B cell (primary cell): ENCODE data around the gene LAMTOR2. TPM values are rescaled to one million over a fixed set of nuclear protein-coding genes. Genes with fewer than 3 reads are reported as not detected.

Experiments
- ATAC-seq: fragments of 200-7000 bp; cut with Tn5 transposase; one replicate; pipeline ENCODE4 v1.10.0; 2021; ENCODE audit warnings: low read depth, mild to moderate bottlenecking, moderate number of reproducible peaks, moderate library complexity
- CTCF ChIA-PET: fragments of 350-600 bp; sonication (Branson Sonifier 250); formaldehyde crosslinking; loops from one replicate; lab custom pipeline; 2021; ENCODE audit warnings: antibody characterized with exemption, inconsistent platforms; lab: Charles Lee
- POLR2A ChIA-PET: fragments of 350-600 bp; sonication (Branson Sonifier 250); formaldehyde crosslinking; loops from one replicate; lab custom pipeline; 2021; ENCODE audit warnings: antibody characterized with exemption; lab: Charles Lee
- DNase-seq: peaks from one replicate; pipeline ENCODE4 v3.0.0; 2013
- H2AFZ ChIP-seq: 2 replicates; pipeline ENCODE4 v1.6.1; 2012; ENCODE audit warnings: mild to moderate bottlenecking, low read depth, low read length; ENCODE audit not compliant: insufficient read depth, poor library complexity, severe bottlenecking
- H3K27ac ChIP-seq, 2 donors: 1 replicate in 1 of 2; 2 replicates in 1 of 2; pipeline ENCODE4 v1.5.1; 2012 to 2013; ENCODE audit warnings: low read length in 2 of 2, mild to moderate bottlenecking in 2 of 2, moderate library complexity in 1 of 2
- H3K27me3 ChIP-seq, 4 experiments: fragments of 200-600 bp in 1 of 4; sonication (generic) in 1 of 4; replicated peaks in 1 of 4; 1 replicate in 2 of 4; 2 replicates in 2 of 4; pipeline versions ENCODE4 v1.6.1 to v1.7.0; 2013 to 2016; ENCODE audit warnings: low read length in 3 of 4, mild to moderate bottlenecking in 2 of 4, mixed read lengths in 1 of 4, moderate library complexity in 1 of 4; ENCODE audit not compliant: insufficient read depth in 4 of 4, control insufficient read depth in 3 of 4; ENCODE audit errors: control extremely low read depth in 1 of 4
- H3K36me3 ChIP-seq, 2 experiments: replicated peaks in 1 of 2; 1 replicate in 1 of 2; 2 replicates in 1 of 2; pipeline versions ENCODE4 v1.6.1 to v1.7.1; 2013; ENCODE audit warnings: low read length in 1 of 2; ENCODE audit not compliant: insufficient read depth in 2 of 2, control insufficient read depth in 1 of 2; ENCODE audit errors: control extremely low read depth in 1 of 2, extremely low read depth in 1 of 2
- H3K4me1 ChIP-seq, 2 donors: fragments of 200-600 bp in 1 of 2; sonication (generic) in 1 of 2; 1 replicate in 1 of 2; 2 replicates in 1 of 2; pipeline versions ENCODE4 v1.5.1 to v1.6.1; 2013 to 2017; ENCODE audit warnings: low read length in 2 of 2; ENCODE audit not compliant: control insufficient read depth in 2 of 2, insufficient read depth in 2 of 2
- H3K4me2 ChIP-seq: replicated peaks from 2 replicates; pipeline ENCODE3; 2012; ENCODE audit warnings: mild to moderate bottlenecking, low read depth, low read length; ENCODE audit not compliant: poor library complexity, severe bottlenecking
- H3K4me3 ChIP-seq, 5 experiments: fragments of 200-600 bp in 1 of 5; sonication (generic) in 1 of 5; 1 replicate in 3 of 5; 2 replicates in 2 of 5; pipeline versions ENCODE4 v1.5.1 to v1.7.0; 2011 to 2016; ENCODE audit warnings: low read length in 4 of 5, mild to moderate bottlenecking in 4 of 5, low read depth in 2 of 5, control low read depth in 1 of 5, moderate library complexity in 1 of 5; ENCODE audit not compliant: insufficient read depth in 1 of 5; ENCODE audit errors: control extremely low read depth in 1 of 5, extremely low read depth in 1 of 5
- H3K79me2 ChIP-seq: fragments of 200-600 bp; sonication (generic); one replicate; pipeline ENCODE4 v1.6.0; 2016; ENCODE audit warnings: low read length; ENCODE audit not compliant: control insufficient read depth, insufficient read depth
- H3K9ac ChIP-seq: fragments of 200-600 bp; sonication (generic); 2 replicates; pipeline ENCODE4 v1.6.1; 2017; ENCODE audit warnings: mild to moderate bottlenecking, low read length, moderate library complexity
- H3K9me3 ChIP-seq, 3 donors: one replicate each; pipeline versions ENCODE4 v1.6.1 to v1.7.1; 2013; ENCODE audit warnings: low read length in 2 of 3; ENCODE audit not compliant: control insufficient read depth in 2 of 3, insufficient read depth in 1 of 3; ENCODE audit errors: control extremely low read depth in 1 of 3
- H4K20me1 ChIP-seq: 2 replicates; pipeline ENCODE4 v1.6.0; 2012; ENCODE audit warnings: mild to moderate bottlenecking, low read length; ENCODE audit not compliant: insufficient read depth, control insufficient read depth, poor library complexity, severe bottlenecking
- H3K27ac Mint-ChIP-seq: one replicate; pipeline ENCODE4 v1.8.0; 2021; ENCODE audit warnings: mixed read lengths
- H3K27me3 Mint-ChIP-seq: one replicate; pipeline ENCODE4 v1.8.0; 2021; ENCODE audit warnings: mixed read lengths
- H3K4me1 Mint-ChIP-seq: one replicate; pipeline ENCODE4 v1.8.0; 2021; ENCODE audit warnings: mixed read lengths
- H3K4me3 Mint-ChIP-seq: one replicate; pipeline ENCODE4 v1.8.0; 2021; ENCODE audit warnings: mixed read lengths
- H3K9me3 Mint-ChIP-seq: one replicate; pipeline ENCODE4 v1.8.0; 2022; ENCODE audit warnings: mixed read lengths; ENCODE audit not compliant: insufficient read depth
- EZH2 ChIP-seq: IDR thresholded peaks from 2 replicates; pipeline ENCODE4 v1.6.1; 2012; ENCODE audit warnings: borderline replicate concordance, low read depth, mild to moderate bottlenecking, moderate library complexity, low read length; ENCODE audit not compliant: insufficient read depth, poor library complexity, severe bottlenecking
- WGBS: methylation state at CpG from one replicate; pipeline ENCODE4 v1.1.5; 2013; ENCODE audit warnings: missing lambda C conversion rate; ENCODE audit not compliant: insufficient coverage; 5-methylcytosine and 5-hydroxymethylcytosine counted together
- intact Hi-C: fragments of 100-400 bp; cut with micrococcal nuclease; formaldehyde crosslinking; loops from one replicate; pipeline ENCODE4 v1.10.0; 2022
- polyA plus RNA-seq: library from polyadenylated mRNA; depleted of rRNA; stranded (reverse); fragments of >200 nt; gene quantifications from 2 replicates; pipeline ENCODE4 v1.2.3, GENCODE V29; 2012
- total RNA-seq, 2 donors: library from RNA; stranded (reverse); fragments of 120-200 nt in 1 of 2; gene quantifications; 1 replicate in 1 of 2; 2 replicates in 1 of 2; pipeline versions ENCODE4 v1.2.3 to v1.2.4, GENCODE V29; 2013 to 2022
- TF ChIP-seq, protein P1 (sequence below): fragments of 200-600 bp; IDR thresholded peaks from one replicate; pipeline ENCODE4 v1.8.0; 2022; ENCODE audit warnings: antibody characterized with exemption, mild to moderate bottlenecking

Gene LAMTOR2
- total and polyA plus RNA-seq, 2 donors (not counting 1 experiment from before 2014, with no cell fraction given): 31.5 to 55.9 TPM

- peaks cover 8 to 22% of the 10 kb centered on the region in 2 donors for H3K4me1 ChIP-seq
- H3K27ac ChIP-seq: no peak overlapping the region
- H3K9me3 Mint-ChIP-seq: no peaks in the 10 kb centered on the region
- TF ChIP-seq, protein P1, sequence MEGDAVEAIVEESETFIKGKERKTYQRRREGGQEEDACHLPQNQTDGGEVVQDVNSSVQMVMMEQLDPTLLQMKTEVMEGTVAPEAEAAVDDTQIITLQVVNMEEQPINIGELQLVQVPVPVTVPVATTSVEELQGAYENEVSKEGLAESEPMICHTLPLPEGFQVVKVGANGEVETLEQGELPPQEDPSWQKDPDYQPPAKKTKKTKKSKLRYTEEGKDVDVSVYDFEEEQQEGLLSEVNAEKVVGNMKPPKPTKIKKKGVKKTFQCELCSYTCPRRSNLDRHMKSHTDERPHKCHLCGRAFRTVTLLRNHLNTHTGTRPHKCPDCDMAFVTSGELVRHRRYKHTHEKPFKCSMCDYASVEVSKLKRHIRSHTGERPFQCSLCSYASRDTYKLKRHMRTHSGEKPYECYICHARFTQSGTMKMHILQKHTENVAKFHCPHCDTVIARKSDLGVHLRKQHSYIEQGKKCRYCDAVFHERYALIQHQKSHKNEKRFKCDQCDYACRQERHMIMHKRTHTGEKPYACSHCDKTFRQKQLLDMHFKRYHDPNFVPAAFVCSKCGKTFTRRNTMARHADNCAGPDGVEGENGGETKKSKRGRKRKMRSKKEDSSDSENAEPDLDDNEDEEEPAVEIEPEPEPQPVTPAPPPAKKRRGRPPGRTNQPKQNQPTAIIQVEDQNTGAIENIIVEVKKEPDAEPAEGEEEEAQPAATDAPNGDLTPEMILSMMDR: no peak
- no peak for TF ChIP-seq EZH2
- intact Hi-C loops: loop anchor here (5.0 kb wide), 1 partner anchor 779 kb away; the partner anchor contains the start of gene CLK2
- no peak overlapping the region for H3K4me3 ChIP-seq
- no peak overlapping the region for H3K4me3 Mint-ChIP-seq
- H3K27me3 Mint-ChIP-seq: no peaks in the 10 kb centered on the region
- H3K4me2 ChIP-seq: no peak overlapping the region
- CTCF ChIA-PET: interaction anchor here (0.8 to 1.2 kb wide), 3 partner anchors 31 to 117 kb away, joined by 3 read pairs; partner anchors contain the start of gene KHDC4
- POLR2A ChIA-PET: no interaction called here
- H4K20me1 ChIP-seq: no peaks in the 10 kb centered on the region
- no peaks in the 10 kb centered on the region for H3K27me3 ChIP-seq
- no peak for ATAC-seq
- H3K36me3 ChIP-seq: peaks cover 0 to 6% of the 10 kb centered on the region in 2 experiments
- H3K79me2 ChIP-seq: peaks cover 12% of the 10 kb centered on the region
- H3K9me3 ChIP-seq: no peaks in the 10 kb centered on the region
- peak overlapping the region; percentile 50 for H3K27ac Mint-ChIP-seq
- H3K4me1 Mint-ChIP-seq: peaks cover 27% of the 10 kb centered on the region
- DNase-seq: no peak
- H3K9ac ChIP-seq: no peak overlapping the region
- 100% methylated on average over 1 of the region's 7 CpGs for WGBS
- no peak overlapping the region for H2AFZ ChIP-seq
These were observed 3.4 kb upstream of the LAMTOR2 start for GRCh38 chr1:156051011-156051725.
